ENCODE measurements around the gene RUNX1. TPM values are rescaled to one million over a fixed set of nuclear protein-coding genes. Genes with fewer than 3 reads are reported as not detected.

Gene RUNX1
- total and polyA plus RNA-seq, 2 of the 13 experiments (the other 11 are each of a cell fraction or from before 2014, with no cell fraction given): 5.4 to 6.4 TPM

DNA sequence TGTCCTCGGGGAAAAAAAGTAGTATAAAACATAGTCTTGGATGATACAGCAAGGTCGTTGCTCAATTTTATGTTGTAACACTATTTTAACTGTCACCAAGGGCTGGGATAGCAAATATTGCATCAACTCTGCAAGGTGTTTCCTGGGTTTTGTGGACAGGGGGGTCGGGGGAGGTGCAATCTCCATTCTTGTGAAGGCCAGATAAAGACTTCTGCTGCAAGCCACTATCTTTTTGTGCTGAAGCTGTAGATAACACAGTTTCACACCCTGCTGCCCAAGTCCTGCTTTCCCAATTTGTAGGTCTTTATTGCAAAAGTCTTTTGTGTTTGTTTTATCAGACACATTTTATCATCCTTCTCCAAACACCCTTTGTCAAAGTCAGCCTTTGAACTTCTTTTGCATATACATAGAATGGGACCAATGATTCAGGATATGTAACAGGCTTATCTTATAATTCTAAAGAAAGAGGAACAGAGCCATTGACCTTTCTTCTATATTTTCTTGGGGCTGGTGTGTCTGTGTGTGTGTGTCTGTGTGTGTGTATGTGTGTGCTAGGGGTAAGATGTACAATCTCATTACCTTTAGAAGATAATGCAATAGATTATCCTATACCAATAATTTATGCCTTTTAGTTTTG lies 140.6 kb downstream of the RUNX1 start:
- no peaks in the 10 kb centered on the region for H4K20me1 ChIP-seq (ENCODE audit: insufficient read depth, low read length)
- ChIA-PET CTCF (ENCODE audit: low intra/inter-chr PET ratio, low total read pairs) (no interaction called here), POLR2A (interaction anchor here (1.3 to 1.8 kb wide), 2 partner anchors 19 to 163 kb away, joined by 3 to 5 read pairs; no protein-coding TSS in a partner anchor)
- H3K9me3 ChIP-seq (ENCODE audit: low read length): no peaks in the 10 kb centered on the region
- peak; percentile 96 for FAIRE-seq
- DNase-seq (ENCODE audit: low spot score): peak; percentile 90
- peaks cover 52% of the 10 kb centered on the region for H3K4me1 ChIP-seq (ENCODE audit: insufficient read depth, low read length)
- H3K27ac ChIP-seq (ENCODE audit: extremely low read length, insufficient read depth, low read length): no peak overlapping the region
- H3K9ac ChIP-seq (ENCODE audit: insufficient read depth, low read depth, low read length): no peak overlapping the region
- H3K79me2 ChIP-seq (ENCODE audit: insufficient read depth, low read length): no peaks in the 10 kb centered on the region
- no peaks in the 10 kb centered on the region for H3K36me3 ChIP-seq (replicated peaks in 1 of 2; ENCODE audit: control insufficient read depth in 1 of 2, insufficient read depth in 2 of 2, low read length in 2 of 2)
- intact Hi-C loops (cut with micrococcal nuclease; ENCODE audit: unreplicated experiment): loop anchor here (5.0 kb wide), 1 partner anchor 134 kb away; no protein-coding TSS in a partner anchor
- no peaks in the 10 kb centered on the region for H3K27me3 ChIP-seq (ENCODE audit: control insufficient read depth in 1 of 2, insufficient read depth in 2 of 2, low read length in 2 of 2)
- whole genome bisulfite sequencing (ENCODE audit: low lambda C conversion rate): under 1% methylated on average over 3 of the region's 3 CpGs
- no TSS peak for BruUV-seq (replicated peaks)
- in situ Hi-C loops (cut with HindIII; ENCODE audit: extremely low pct_ligation_motif_present, low pct_unique_long_range_greater_than_20kb): no loop called here
- peak; percentile 81 for ATAC-seq
- no peak overlapping the region for H2AFZ ChIP-seq (ENCODE audit: low read length)
- H3K4me3 ChIP-seq (replicated peaks in 1 of 3; ENCODE audit: insufficient read depth in 1 of 3, low read depth in 2 of 3, low read length in 3 of 3): no peak overlapping the region
- H3K4me2 ChIP-seq (ENCODE audit: low read depth, low read length): peak overlapping the region; percentile 47
- peak; percentile 57 for TF ChIP-seq HDAC2 (CRISPR knock-in tag; IDR thresholded peaks at IDR 0.05)
- TF ChIP-seq ZNF17 (CRISPR knock-in tag; IDR thresholded peaks at IDR 0.05): no peak
- no peak for TF ChIP-seq CHD4 (IDR thresholded peaks at IDR 0.05; ENCODE audit: borderline replicate concordance, low read length)
- TF ChIP-seq PHF21A (CRISPR knock-in tag; IDR thresholded peaks at IDR 0.05): peak; percentile 63; the same call in 1 of the 2 replicates
- peak; percentile 46; the same call in 1 of the 2 replicates for TF ChIP-seq HOXA5 (CRISPR knock-in tag; IDR thresholded peaks at IDR 0.05)
- peak; percentile 68; the same call in 1 of the 2 replicates for TF ChIP-seq TBX3 (IDR thresholded peaks at IDR 0.05; ENCODE audit: borderline replicate concordance)
- peak; percentile 90; the same call in 1 of the 2 replicates for TF ChIP-seq FOXJ3 (CRISPR knock-in tag; IDR thresholded peaks at IDR 0.05; ENCODE audit: borderline replicate concordance)
- TF ChIP-seq FOSL2 (CRISPR knock-in tag; IDR thresholded peaks at IDR 0.05): peak; percentile 80
- TF ChIP-seq ZNF687 (CRISPR knock-in tag; IDR thresholded peaks at IDR 0.05): no peak
- TF ChIP-seq, protein P1, sequence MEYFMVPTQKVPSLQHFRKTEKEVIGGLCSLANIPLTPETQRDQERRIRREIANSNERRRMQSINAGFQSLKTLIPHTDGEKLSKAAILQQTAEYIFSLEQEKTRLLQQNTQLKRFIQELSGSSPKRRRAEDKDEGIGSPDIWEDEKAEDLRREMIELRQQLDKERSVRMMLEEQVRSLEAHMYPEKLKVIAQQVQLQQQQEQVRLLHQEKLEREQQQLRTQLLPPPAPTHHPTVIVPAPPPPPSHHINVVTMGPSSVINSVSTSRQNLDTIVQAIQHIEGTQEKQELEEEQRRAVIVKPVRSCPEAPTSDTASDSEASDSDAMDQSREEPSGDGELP (IDR thresholded peaks at IDR 0.05; ENCODE audit: borderline replicate concordance, low read depth): peak; percentile 40; the same call in 1 of the 2 replicates
- peak; percentile 66; the same call in 1 of the 2 replicates for TF ChIP-seq POGZ (CRISPR knock-in tag; IDR thresholded peaks at IDR 0.05)
- no peak for TF ChIP-seq FOXA1 (IDR thresholded peaks at IDR 0.05)
- TF ChIP-seq FOXA1 (CRISPR knock-in tag; IDR thresholded peaks at IDR 0.05): peak; percentile 85
- TF ChIP-seq, protein P2, sequence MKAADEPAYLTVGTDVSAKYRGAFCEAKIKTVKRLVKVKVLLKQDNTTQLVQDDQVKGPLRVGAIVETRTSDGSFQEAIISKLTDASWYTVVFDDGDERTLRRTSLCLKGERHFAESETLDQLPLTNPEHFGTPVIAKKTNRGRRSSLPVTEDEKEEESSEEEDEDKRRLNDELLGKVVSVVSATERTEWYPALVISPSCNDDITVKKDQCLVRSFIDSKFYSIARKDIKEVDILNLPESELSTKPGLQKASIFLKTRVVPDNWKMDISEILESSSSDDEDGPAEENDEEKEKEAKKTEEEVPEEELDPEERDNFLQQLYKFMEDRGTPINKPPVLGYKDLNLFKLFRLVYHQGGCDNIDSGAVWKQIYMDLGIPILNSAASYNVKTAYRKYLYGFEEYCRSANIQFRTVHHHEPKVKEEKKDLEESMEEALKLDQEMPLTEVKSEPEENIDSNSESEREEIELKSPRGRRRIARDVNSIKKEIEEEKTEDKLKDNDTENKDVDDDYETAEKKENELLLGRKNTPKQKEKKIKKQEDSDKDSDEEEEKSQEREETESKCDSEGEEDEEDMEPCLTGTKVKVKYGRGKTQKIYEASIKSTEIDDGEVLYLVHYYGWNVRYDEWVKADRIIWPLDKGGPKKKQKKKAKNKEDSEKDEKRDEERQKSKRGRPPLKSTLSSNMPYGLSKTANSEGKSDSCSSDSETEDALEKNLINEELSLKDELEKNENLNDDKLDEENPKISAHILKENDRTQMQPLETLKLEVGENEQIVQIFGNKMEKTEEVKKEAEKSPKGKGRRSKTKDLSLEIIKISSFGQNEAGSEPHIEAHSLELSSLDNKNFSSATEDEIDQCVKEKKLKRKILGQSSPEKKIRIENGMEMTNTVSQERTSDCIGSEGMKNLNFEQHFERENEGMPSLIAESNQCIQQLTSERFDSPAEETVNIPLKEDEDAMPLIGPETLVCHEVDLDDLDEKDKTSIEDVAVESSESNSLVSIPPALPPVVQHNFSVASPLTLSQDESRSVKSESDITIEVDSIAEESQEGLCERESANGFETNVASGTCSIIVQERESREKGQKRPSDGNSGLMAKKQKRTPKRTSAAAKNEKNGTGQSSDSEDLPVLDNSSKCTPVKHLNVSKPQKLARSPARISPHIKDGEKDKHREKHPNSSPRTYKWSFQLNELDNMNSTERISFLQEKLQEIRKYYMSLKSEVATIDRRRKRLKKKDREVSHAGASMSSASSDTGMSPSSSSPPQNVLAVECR (CRISPR knock-in tag; IDR thresholded peaks at IDR 0.05; ENCODE audit: borderline replicate concordance): peak; percentile 21; the same call in 1 of the 2 replicates
- TF ChIP-seq TCF7L2 (IDR thresholded peaks at IDR 0.05; ENCODE audit: low read depth, low read length): peak; percentile 92
- peak; percentile 32; the same call in 1 of the 2 replicates for TF ChIP-seq ETV5 (CRISPR knock-in tag; IDR thresholded peaks at IDR 0.05; ENCODE audit: borderline replicate concordance)

Measured in HepG2 (cell line).